SH-SY5Y (cell line): ENCODE measurements around the gene SLC9A1.

Source experiments
- GATA2 ChIP-seq: IDR thresholded peaks from 2 replicates; pipeline ENCODE4 v1.6.1; 2011; ENCODE audit warnings: mild to moderate bottlenecking, low read depth, low read length
- GATA3 ChIP-seq: IDR thresholded peaks from 2 replicates; pipeline ENCODE4 v1.6.1; 2011; ENCODE audit warnings: low read depth, mild to moderate bottlenecking, low read length, moderate library complexity

DNA sequence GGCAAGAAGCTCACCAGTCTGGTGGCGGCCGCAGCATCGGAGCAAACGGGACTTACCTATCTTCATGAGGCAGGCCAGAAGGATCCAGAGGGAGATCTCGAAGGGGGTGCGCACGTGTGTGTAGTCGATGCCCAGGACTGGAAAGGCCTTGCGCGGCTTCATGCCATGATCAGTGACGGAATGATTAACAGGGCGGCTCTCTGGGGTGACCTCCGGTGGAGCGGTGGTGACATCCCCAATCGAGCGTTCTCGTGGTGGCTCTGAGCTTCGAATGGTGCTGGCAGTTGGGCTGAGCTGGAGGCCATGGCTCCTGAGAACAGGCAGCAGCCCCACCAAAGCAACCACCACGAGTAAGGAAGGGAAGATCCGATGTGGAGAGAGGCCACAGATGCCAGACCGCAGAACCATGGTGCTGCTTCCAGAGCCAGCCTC is 982 bp downstream of the SLC9A1 start:
- TF ChIP-seq GATA2 (no peak), GATA3 (no peak)
